PFSK-1 (cell line): ENCODE results near the gene AP2B1.

ENCODE experiments used
- POLR2AphosphoS5 ChIP-seq: IDR thresholded peaks from 2 replicates; pipeline ENCODE4 v1.6.1; 2012; ENCODE audit warnings: low read depth, mild to moderate bottlenecking, control low read depth, low read length, moderate library complexity
- TAF1 ChIP-seq: IDR thresholded peaks from 2 replicates; pipeline ENCODE4 v1.6.1; 2012; ENCODE audit warnings: low read length, control low read depth, borderline replicate concordance; ENCODE audit not compliant: insufficient read depth
- TF ChIP-seq, protein P1 (sequence below), 2 experiments: IDR thresholded peaks; 2 replicates each; pipeline versions ENCODE4 v1.6.1 to v1.8.0; 2011 to 2012; ENCODE audit warnings: low read depth in 2 of 2, low read length in 2 of 2, control low read depth in 1 of 2, inconsistent platforms in 1 of 2, mild to moderate bottlenecking in 1 of 2, moderate library complexity in 1 of 2; ENCODE audit not compliant: insufficient read depth in 1 of 2

DNA sequence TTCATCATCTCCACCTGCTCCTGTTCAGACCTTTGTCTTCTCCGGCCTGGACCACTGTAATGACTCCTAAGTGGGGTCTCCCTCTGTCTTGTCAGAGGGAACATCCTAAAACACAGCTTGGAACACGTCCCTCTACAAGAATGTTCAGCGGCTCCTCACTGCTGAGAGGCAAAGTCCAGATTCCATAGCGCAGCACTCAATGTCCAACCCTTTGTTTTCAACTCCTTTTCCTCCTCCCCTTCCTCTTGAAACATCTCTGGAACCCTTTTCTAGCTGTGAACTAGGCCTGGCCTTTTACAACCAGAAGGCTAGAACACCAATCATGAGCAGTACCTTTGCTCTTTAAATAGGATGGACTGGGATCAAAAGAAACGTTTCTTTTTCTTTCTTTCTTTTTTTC is 174.5 kb downstream of the AP2B1 start:
- TF ChIP-seq POLR2AphosphoS5 (no peak), TAF1 (no peak)
- TF ChIP-seq, protein P1, sequence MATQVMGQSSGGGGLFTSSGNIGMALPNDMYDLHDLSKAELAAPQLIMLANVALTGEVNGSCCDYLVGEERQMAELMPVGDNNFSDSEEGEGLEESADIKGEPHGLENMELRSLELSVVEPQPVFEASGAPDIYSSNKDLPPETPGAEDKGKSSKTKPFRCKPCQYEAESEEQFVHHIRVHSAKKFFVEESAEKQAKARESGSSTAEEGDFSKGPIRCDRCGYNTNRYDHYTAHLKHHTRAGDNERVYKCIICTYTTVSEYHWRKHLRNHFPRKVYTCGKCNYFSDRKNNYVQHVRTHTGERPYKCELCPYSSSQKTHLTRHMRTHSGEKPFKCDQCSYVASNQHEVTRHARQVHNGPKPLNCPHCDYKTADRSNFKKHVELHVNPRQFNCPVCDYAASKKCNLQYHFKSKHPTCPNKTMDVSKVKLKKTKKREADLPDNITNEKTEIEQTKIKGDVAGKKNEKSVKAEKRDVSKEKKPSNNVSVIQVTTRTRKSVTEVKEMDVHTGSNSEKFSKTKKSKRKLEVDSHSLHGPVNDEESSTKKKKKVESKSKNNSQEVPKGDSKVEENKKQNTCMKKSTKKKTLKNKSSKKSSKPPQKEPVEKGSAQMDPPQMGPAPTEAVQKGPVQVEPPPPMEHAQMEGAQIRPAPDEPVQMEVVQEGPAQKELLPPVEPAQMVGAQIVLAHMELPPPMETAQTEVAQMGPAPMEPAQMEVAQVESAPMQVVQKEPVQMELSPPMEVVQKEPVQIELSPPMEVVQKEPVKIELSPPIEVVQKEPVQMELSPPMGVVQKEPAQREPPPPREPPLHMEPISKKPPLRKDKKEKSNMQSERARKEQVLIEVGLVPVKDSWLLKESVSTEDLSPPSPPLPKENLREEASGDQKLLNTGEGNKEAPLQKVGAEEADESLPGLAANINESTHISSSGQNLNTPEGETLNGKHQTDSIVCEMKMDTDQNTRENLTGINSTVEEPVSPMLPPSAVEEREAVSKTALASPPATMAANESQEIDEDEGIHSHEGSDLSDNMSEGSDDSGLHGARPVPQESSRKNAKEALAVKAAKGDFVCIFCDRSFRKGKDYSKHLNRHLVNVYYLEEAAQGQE (IDR thresholded peaks at IDR 0.05; ENCODE audit: insufficient read depth in 1 of 2, low read depth in 2 of 2, low read length in 2 of 2): no peak
